ENCODE results near the gene SNAP91.

- TF ChIP-seq CTCF (IDR thresholded peaks at IDR 0.05): no peak
- no peak for TF ChIP-seq POLR2A (IDR thresholded peaks at IDR 0.05)
- no peak for TF ChIP-seq POLR2AphosphoS5 (IDR thresholded peaks at IDR 0.05)
These were observed 26.6 kb upstream of the SNAP91 start for GRCh38 chr6:83735461-83735860.
